ENCODE data around the gene COL6A1.
"Not testable (repeated sequence)": the region's sequence is repeated elsewhere in the genome, so short reads cannot be mapped to it uniquely, and the experiment has no call there.

COL6A1 gene

DNA sequence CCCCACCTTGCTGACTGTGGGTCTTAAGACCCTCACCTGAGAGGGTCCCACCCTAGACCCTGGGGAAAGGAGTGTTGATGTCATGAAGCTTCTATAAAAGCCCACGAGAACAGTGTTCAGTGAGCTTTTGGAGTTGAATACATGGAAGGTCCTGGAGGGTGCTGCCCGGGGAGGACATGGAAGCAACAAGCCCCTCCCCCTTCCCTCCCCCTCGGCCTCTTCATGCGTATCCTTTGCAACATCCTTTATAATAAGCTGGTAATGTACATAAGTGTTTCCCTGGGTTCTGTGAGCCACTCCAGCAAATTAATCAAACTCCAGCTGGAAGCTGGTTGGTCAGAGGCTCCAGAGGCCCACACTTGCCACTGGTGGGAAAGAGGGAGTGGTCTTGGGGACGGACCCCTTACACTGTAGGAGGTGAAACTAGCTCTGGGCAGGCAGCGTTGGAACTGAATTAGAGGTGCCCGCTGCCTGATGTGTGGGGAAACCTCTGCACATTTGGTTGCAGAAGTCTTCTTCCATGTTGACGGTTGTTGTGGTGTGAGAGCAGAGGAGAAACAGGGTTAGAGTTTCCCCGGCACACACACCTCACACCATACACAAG lies 14.7 kb upstream of the COL6A1 start:
- no peak for DNase-seq

DNA sequence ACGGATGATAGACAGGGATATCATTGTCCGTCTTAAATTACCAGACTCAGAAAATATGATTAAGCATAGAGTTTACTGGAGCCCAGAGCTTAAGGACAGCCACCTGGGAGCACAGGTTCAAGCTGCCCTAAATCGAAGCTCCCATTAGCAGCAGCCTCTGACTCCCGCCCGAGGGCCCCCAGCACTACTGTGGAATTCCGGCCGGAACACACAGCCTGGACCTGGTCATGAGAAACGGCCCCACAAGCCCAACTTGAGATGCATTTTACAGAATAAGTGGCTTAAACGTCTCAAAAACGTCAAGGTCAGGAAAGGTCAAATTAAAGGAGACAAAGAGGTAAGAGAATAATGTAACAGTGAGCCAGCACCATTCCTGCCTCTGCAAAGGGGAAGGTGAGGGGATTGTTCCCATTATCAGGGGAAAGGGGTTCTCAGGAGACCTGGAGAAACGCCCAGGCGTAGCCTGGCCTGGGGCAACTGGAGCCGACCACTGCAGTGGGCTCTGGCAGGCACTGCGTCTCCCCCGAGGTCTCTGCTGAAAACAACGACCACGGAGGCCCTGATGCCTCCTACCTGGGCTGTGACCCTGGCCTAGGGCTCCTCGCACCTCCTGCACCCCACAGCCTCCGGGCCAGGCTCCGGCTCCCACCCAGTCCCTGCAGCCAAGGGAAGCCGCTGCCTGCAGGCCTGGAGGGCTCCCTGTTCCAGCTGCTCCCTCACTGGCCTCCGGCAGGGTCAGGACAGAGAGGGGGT lies 11.5 kb upstream of the COL6A1 start:
- no peak for DNase-seq

DNA sequence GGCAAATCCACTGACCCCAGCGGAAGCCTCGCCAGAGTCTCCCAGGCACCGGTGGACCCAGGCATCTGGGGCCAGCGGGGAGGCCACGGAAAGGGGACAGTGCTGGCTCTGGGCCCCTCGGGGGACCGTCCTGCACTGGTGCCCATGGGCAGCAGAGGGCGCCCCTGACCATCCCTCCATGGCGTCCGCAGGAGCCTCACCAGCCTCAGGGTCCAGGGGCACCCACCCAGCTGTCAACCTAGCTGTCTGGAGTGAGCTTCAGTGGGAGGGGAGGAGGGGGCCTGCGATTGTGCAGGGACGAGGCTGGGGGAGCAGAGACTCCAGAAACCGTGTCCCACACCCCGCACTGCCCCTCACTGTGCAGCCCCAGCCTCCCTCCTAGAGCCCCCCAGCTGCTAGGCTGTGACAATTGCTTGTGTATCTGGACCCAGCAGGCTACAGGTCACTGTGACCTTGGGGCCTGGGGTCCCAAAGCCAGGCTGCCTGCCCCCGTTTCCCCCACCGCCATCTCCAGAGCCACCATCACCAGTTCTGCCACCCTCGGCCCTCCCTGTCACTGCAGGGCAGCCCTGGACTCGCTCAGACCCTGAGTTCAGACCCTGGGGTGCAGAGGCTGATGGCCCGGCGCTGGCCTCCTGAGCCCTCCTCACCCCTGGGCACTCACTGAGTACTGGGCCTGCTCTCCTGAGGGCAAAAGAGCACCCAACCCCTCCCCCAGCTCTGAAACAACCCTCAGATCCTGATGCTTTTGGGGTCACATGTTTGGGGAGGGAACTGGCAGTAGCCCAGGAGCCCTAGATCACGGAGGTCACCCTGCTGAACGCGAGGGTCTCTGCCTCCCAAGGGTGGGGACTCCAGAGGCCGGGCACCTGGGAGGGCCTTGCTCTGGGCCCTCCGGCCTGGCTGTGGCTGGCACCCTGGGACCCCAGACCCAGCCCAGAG lies 10.6 kb upstream of the COL6A1 start:
- DNase-seq, result peak; percentile 50

DNA sequence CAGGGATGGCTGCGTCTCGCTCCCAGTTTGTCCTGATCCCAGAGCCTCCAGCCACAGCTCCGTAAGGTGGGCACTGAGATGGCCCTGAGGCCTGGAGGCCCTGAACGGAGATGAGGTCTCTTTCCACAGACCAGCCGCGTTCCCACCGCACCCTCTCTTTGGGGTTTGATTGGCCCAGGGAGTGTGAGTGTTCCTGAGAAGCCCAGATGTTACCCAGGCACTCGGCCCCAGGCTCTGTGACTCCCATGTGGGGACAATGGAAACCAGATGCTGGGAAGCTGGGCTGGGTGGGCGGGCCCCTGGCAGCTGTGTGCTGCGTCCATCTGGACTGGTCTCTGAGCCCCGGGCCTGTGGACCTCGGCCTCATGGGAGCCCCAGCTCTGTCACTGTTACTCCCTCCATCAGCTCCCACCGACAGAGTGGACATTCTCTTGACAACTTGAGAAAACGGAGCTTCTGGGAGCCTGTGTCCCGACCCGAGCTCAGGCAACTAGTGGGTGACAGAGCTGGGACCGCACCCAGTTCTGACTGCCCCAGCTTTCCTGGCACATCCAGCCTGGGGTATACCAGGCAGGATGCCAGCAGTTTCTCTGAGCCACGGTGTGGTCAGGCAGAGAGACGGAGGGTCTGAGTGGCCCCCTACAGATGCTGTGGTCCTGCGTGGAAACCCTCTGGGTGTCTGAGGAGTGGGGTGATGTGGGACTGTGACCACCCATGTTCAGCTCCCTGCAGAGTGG lies 9.8 kb upstream of the COL6A1 start:
- peak; percentile 87 for DNase-seq

DNA sequence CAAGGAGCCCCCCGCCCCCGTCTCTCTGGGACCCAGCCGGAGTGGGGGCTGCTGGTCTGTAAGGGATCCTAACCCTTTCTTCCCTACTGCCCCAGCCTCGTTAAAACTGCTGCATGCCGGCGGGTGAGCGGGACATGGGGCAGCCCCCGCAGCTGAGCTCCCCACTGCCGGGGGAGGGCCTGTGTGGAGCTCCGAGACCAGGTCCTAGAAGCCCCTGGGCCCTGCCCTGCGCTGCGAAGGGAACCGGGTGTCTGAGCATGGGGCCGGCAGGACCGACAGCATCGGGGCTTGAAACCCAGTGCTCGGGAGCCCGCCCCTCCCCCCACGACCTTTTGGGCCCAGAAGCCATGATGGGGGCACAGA lies 9.2 kb upstream of the COL6A1 start:
- DNase-seq, result peak; percentile 25

DNA sequence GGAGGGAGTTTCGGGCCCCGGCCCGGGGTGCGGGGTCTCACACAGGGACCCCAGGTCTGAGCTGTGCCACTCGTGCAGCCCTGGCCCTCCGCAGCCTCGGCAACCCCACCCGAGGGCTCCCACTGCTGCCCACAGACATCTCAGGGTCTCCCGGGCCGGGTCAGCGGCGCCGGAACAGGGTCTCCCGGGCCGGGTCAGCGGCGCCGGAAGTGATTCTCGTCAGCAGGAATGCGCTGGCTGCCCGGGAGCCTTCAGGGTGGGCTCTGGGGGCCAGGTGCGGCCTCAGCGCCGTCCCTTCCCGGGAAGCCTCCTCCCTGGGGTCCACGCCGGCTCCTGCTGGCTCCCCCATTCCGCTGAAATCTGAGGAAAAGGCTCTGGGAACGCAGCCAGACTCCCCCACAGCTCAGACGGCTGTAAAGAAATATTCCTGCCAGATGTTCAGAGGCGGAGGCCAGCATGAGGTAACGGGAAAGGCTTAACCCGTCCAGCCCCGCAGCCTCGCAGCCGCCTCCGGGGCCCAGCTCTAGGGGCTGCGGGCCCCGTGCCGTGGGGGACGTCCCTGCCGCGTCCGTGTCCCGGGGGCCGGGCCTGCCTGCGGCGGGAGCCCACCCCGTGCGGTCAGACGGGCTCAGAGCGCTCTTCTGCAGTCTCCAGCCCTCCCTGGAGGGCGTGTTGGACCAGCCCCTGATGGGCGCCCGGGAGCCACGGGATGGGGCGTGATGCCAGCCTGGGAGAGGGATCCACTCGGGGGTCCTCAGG lies 8.7 kb upstream of the COL6A1 start:
- DNase-seq, result peak; percentile 95

DNA sequence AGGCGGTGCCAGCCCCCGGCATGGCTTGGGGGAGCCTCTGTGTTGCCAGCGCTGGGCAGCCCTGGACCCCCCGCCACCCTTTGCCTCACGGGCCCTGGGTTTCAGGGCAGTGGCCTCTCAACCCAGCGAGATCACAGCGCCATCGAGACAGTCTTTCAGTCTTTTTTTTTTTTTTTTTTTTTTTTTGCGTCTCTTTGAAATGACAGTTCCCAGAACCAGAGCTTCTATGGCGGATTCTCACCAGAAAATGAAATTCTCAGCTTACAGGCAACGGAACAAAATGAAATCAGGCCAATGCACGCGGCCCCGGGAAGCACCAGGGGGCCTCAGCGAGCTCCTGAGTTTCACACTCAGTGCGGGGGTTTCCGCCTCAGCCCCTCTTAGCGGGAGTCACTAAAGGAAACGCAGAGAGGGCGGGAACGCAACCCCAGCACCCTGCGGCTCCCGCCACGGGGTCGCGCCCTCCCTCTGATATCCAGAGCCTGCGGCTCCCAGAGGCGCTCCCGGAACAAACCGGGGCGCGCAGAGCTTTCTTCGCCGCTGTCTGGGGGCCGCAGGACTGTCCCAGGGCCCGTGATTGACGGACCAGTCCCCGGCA lies 8.0 kb upstream of the COL6A1 start:
- DNase-seq, result peak; percentile 92

DNA sequence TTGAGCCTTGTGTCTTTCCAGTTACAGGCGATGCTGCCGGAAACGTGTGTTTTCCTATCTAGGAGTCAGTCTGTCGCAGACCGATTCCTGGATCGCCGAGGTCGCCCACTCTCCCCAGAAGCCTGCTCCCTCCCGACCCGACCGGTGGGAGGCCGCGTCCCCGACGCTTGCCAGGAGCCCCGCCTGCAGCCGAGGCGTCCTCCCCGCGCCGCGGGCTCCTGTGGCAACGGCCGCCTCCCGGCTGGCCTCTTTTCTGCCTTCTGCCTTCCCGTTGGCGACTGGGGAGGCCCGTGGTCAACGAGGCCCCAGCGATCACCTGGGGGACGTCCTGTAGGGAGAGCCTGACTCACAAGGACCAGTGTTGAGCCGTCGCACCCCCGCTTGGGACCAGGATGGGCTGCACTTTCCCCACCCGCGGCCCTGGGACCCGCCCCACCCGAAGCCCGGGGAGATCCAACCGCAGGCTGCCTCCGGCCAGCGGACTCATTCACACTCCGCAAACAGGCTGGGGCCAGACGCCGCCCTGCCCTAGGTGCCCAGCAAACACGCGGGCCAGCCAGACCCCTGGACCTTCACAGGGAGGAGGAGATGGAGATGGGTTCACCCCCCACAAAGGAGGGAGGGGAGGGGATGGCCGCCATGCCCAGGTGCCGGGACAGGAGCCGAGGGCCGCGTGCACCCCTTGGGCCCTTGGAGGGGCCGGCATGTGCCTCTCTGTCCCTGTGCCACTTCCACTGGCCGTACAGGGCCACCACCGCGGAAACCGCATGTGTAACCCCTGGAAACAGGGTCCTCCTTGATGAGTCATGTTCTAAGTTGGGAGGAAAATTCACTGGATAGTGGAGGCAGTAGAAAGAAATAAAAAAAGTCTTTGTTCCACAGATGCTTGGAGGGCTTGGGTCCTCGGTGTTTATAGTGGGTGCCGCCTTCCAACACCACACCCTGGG lies 7.2 kb upstream of the COL6A1 start:
- peak; percentile 71 for DNase-seq

DNA sequence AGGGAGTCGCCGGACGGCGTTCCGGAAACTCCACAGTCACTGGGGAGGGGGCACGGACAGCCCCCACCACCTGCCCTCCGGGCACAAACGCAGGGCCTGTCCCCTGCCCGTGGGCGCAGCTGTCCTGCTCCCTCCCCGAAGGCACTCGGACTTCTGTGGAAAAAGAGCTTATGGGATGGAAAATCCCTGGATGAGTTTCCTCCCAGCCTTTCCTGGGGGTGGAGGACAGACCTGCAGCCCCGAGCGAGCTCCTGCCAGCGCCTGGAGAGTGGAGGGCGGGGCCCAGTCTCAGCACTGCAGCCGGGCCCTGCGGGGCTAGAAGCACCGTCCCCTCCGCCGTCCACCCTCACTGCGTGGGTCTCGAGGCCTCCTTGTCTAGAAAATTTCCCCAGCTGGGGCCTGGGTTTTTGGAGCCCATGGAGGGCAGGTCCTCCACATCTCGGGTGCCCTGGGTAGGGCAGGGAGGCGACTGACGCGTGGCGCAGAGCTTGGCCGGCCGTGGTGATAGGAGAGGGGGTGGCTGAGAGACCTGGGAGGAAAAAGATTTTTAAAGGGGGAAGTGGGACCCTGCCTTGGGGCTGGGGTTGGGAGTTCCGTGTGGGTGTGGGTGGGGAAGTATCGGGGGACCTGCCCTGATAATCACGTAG lies 6.4 kb upstream of the COL6A1 start:
- peak; percentile 33 for DNase-seq

DNA sequence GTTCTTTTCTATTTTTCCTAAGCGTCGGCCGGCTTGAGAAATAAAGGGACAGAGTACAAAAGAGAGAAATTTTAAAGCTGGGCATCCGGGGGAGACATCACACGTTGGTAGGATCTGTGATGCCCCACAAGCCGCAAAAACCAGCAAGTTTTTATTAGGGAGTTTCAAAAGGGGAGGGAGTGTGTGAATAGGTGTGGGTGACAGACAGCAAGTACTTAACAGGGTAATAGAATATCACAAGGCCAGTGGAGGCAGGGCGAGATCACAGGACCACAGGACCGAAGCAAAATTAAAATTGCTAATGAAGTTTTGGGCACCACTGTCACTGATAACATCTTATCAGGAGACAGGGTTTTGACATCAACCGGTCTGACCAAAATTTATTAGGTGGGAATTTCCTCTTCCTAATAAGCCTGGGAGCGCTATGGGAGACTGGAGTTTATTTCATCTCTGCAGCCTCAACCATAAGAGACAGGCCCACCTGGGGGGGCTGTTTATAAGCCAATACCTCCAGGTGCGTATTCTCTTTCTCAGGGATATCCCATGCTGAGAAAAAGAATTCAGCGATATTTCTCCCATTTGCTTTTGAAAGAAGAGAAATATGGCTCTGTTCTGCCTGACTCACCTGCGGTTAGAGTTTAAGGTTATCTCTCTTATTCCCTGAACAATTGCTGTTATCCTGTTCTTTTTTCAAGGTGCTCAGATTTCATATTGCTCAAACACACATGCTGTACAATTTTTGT lies 5.7 kb upstream of the COL6A1 start:
- DNase-seq, result not testable (repeated sequence)

DNA sequence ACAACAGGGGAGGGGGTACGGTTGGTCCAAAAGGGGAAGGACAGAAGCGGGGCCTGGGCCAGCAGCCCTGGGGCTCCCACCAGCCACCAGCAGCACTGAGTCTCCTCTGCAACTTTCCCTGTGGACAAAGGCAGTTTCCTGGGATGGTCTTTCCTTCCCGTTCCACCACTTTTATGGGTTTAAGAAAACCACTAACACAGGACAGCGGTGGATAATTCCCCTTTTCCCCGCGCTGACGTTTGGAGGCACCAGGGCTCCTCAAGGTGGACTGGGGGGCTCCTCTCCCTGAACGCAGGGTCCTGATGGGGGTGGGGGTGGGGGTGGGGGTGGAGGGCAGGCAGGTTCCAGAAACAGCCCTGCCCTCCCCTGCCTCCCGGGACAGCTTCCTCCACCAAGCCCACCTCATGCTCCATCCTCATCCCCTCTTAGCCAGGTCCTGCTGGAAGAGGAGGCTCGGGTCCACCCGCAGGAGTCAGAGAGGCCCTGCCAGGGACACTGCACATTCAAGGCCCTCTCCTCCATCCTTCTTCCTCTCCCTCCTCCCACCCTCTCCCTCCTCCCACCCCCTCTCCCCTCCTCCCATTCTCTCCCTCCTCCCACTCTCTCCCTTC lies 4.8 kb upstream of the COL6A1 start:
- no peak for DNase-seq

DNA sequence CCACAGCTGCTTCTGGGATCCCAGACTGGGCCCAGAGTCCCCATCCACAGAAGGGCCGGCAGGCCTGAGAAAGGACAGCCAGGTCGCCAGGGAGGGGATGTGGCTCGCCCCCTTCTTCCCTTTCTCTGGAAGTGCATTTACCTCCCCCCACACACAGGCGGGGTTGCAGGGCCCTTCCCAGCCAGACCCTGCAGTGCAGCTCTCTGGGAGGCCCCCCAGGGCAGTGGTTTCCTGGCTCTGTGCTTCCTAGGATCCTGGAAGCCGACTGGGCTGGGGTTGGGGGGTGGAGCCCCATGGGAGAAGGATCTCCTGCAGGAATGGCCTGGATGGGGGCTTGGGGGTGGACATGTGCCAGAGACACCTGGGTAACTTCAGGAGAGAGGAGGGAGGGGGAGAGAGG lies 4.2 kb upstream of the COL6A1 start:
- DNase-seq, result peak; percentile 56

DNA sequence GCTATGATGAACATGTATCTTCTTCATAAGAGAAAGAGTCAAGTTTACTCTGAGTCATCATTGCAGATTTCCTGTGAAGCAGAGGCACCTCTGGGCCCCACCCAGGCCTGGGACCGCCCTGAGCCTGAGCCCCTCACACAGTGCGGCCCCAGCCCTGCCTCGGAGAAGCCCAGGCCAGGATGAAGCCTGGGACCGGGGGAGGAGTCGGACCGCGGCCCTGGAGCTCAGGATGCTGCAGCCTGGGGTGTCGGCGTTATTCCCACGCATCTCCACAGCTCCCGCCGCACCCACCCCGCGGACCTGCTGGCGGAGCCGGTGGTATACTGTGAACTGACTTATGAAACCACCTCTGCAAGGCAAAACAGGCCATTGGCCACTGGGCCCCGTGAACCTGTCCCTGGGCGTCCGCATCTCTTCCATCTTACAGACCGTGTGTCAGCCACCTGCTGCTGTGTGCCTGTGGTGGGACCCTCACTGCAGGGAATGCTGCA lies 2.4 kb upstream of the COL6A1 start:
- DNase-seq, result peak; percentile 48

DNA sequence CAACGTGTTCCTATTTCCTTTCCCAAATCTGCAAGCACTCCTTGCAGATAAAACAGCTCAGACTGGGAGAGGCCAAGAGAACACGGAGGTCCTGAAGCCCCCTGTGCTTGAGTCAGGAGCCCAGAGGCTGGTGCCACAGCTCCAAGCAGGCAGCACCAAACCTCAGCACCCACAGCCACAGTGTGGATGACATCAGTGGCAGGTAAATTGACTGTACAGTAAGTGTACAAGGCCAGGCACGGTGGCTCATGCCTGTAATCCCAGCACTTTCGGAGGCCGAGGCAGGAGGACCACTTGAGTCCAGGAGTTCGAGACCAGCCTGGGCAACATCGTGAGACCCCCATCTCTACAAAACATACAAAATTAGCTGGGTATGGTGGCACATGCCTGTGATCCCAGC lies 1.9 kb upstream of the COL6A1 start:
- DNase-seq, result no peak

DNA sequence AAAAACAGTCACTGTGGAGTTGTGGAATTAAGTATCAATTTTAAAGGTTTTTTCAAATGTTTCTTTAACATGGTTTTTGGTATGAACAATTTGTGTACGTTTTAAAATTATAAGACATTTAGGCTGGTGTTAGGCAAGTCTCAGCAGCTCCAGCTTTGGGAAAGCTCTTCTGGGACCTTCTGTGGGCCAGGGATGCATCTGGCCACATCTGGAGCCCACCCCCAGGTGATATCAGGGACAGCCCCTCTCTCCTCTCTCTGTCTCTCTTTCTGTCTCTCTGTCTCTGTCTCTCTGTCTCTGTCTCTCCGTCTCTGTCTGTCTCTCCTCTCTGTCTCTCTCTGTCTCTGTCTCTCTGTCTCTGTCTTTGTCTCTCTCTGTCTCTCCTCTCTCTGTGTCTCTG lies 1.3 kb upstream of the COL6A1 start:
- no peak for DNase-seq

DNA sequence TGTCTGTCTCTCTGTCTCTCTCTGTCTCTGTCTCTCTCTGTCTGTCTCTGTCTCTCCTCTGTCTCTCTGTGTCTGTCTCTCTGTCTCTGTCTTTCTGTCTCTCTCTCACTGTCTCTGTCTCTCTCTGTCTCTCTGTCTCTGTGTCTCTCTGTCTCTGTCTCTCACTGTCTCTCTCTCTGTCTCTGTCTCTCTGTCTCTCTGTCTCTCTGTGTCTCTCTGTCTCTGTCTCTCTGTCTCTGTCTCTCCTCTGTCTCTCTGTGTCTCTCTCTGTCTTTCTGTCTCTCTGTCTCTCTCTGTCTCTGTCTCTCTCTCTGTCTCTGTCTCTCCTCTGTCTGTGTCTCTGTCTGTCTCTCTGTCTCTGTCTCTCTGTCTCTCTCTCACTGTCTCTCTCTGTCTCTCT lies 873 bp upstream of the COL6A1 start:
- DNase-seq, result no peak

DNA sequence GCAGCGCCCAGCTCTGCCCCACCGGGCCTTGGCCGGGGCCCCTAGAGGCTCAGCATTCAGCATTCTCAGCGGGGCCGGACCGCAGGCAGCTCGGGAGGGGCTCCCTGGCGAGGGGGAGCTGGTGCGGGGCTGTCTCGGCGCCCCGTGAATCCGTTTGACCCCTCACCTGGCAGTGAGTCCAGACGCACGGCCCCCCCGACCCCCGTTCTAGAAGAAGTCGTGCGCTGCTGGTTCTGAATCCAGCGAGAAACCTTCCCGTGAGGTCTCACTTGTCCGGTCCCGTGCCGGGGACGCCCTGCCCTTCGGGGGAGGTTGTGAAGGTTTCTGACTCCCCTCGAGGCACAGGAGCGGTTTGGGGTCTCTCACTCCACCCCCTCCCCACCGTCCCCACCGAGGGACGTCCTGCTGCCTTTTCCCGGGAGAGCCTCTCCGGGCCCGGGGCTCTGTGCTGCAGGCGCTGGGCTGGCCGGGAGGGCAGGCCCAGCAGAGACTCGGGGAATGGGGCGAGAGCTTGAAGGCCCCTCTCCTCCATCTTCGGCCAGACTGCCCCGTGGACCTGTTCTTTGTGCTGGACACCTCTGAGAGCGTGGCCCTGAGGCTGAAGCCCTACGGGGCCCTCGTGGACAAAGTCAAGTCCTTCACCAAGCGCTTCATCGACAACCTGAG lies 655 bp downstream of the COL6A1 start:
- DNase-seq, result no peak
